Astrocyte (in vitro differentiated cells and primary cell): ENCODE data around the gene ZNF823. TPM values are rescaled to one million over a fixed set of nuclear protein-coding genes. Genes with fewer than 3 reads are reported as not detected.
A peak's percentile ranks its signal among the peaks of the same experiment; 100 is the strongest.

Experiments used
- DNase-seq: peaks from one replicate; pipeline ENCODE4 v3.0.0-alpha.2; 2010; ENCODE audit warnings: low read depth
- FAIRE-seq: peaks from 2 replicates; lab custom pipeline; 2011; peaks lifted over from hg19 to GRCh38; lab: Jason Lieb, UNC
- H2AFZ ChIP-seq: 2 replicates; pipeline ENCODE4 v1.6.0; 2012; ENCODE audit warnings: low read depth, low read length, inconsistent platforms
- H3K27ac ChIP-seq: 2 replicates; pipeline ENCODE4 v1.5.1; 2011; ENCODE audit warnings: low read depth, low read length, inconsistent platforms
- H3K27me3 ChIP-seq: 2 replicates; pipeline ENCODE4 v1.6.0; 2011; ENCODE audit warnings: low read length, inconsistent platforms; ENCODE audit not compliant: insufficient read depth
- H3K36me3 ChIP-seq: 2 replicates; pipeline ENCODE4 v1.5.1; 2011; ENCODE audit warnings: low read length, inconsistent platforms; ENCODE audit not compliant: insufficient read depth
- H3K4me1 ChIP-seq: 2 replicates; pipeline ENCODE4 v1.5.1; 2011; ENCODE audit warnings: low read length, inconsistent platforms; ENCODE audit not compliant: insufficient read depth
- H3K4me2 ChIP-seq: 2 replicates; pipeline ENCODE4 v1.6.0; 2012; ENCODE audit warnings: low read length, inconsistent platforms
- H3K4me3 ChIP-seq: 2 replicates; pipeline ENCODE4 v1.5.1; 2011; ENCODE audit warnings: low read depth, mild to moderate bottlenecking, low read length, inconsistent platforms; ENCODE audit not compliant: insufficient read depth
- H3K79me2 ChIP-seq: 2 replicates; pipeline ENCODE4 v1.6.0; 2012; ENCODE audit warnings: mild to moderate bottlenecking, low read length, inconsistent platforms; ENCODE audit not compliant: insufficient read depth
- H3K9ac ChIP-seq: 2 replicates; pipeline ENCODE4 v1.6.0; 2012; ENCODE audit warnings: mild to moderate bottlenecking, low read length, inconsistent platforms
- H3K9me3 ChIP-seq: 2 replicates; pipeline ENCODE4 v1.5.1; 2012; ENCODE audit warnings: low read depth, mild to moderate bottlenecking, low read length, inconsistent platforms; ENCODE audit not compliant: insufficient read depth
- H4K20me1 ChIP-seq: 2 replicates; pipeline ENCODE4 v1.6.0; 2012; ENCODE audit warnings: low read length, inconsistent platforms; ENCODE audit not compliant: insufficient read depth
- H3K27ac Mint-ChIP-seq: one replicate; pipeline ENCODE4 v1.8.0; 2021; ENCODE audit warnings: mild to moderate bottlenecking, mixed read lengths; ENCODE audit not compliant: unreplicated experiment
- H3K27me3 Mint-ChIP-seq: one replicate; pipeline ENCODE4 v1.8.0; 2021; ENCODE audit warnings: low read depth, mixed read lengths; ENCODE audit not compliant: unreplicated experiment
- H3K36me3 Mint-ChIP-seq: one replicate; pipeline ENCODE4 v1.8.0; 2021; ENCODE audit warnings: low read depth, mixed read lengths; ENCODE audit not compliant: unreplicated experiment
- H3K4me1 Mint-ChIP-seq: one replicate; pipeline ENCODE4 v1.8.0; 2021; ENCODE audit warnings: low read depth, mixed read lengths; ENCODE audit not compliant: unreplicated experiment
- H3K4me3 Mint-ChIP-seq: one replicate; pipeline ENCODE4 v1.8.0; 2021; ENCODE audit warnings: mild to moderate bottlenecking, moderate library complexity, mixed read lengths; ENCODE audit not compliant: unreplicated experiment
- H3K9me3 Mint-ChIP-seq: one replicate; pipeline ENCODE4 v1.8.0; 2021; ENCODE audit warnings: mild to moderate bottlenecking, mixed read lengths; ENCODE audit not compliant: unreplicated experiment
- CTCF ChIP-seq: IDR thresholded peaks from 2 replicates; pipeline ENCODE4 v1.5.1; 2011; ENCODE audit warnings: low read depth, mild to moderate bottlenecking, inconsistent platforms, low read length, moderate library complexity; ENCODE audit not compliant: insufficient read depth
- EZH2 ChIP-seq: IDR thresholded peaks from 2 replicates; pipeline ENCODE4 v1.6.1; 2012; ENCODE audit warnings: mild to moderate bottlenecking, low read length, inconsistent platforms; ENCODE audit not compliant: insufficient read depth
- total RNA-seq: library from RNA; stranded (reverse); gene quantifications from 2 replicates; pipeline ENCODE4 v1.2.1, GENCODE V29; 2021

Gene ZNF823
- total RNA-seq, 1 donor from 2014 or later: 5.4 TPM

GRCh38 chr19:11766597-11767591 is 28.1 kb upstream of the ZNF823 start, which contains the start of gene ZNF441:
Gene ZNF441 (plus strand): TSS chr19:11767000. CDS start chr19:11767194, 194 bp downstream.
- peak within 1 kb of the TSS; percentile 90 for H3K4me2 ChIP-seq
- H3K27me3 ChIP-seq: no peaks in the 10 kb centered on the region
- peaks cover 10% of the 10 kb centered on the region for H3K9me3 Mint-ChIP-seq
- H2AFZ ChIP-seq: peak within 1 kb of the TSS; percentile 99
- TF ChIP-seq EZH2: no peak
- TF ChIP-seq CTCF: no peak
- H3K4me1 ChIP-seq: no peaks in the 10 kb centered on the region
- H3K9me3 ChIP-seq: peaks cover 15% of the 10 kb centered on the region
- no peak for FAIRE-seq
- H4K20me1 ChIP-seq: no peaks in the 10 kb centered on the region
- DNase-seq: peak; percentile 85
- peak within 1 kb of the TSS; percentile 87 for H3K9ac ChIP-seq
- no peaks in the 10 kb centered on the region for H3K36me3 ChIP-seq
- H3K4me1 Mint-ChIP-seq: no peaks in the 10 kb centered on the region
- peaks cover 30% of the 10 kb centered on the region for H3K79me2 ChIP-seq
- peak within 1 kb of the TSS; percentile 71 for H3K27ac ChIP-seq
- H3K27me3 Mint-ChIP-seq: no peaks in the 10 kb centered on the region
- peak within 1 kb of the TSS; percentile 85 for H3K4me3 ChIP-seq
- no peak within 1 kb of the TSS for H3K27ac Mint-ChIP-seq
- no peaks in the 10 kb centered on the region for H3K36me3 Mint-ChIP-seq
- no peak within 1 kb of the TSS for H3K4me3 Mint-ChIP-seq

- H3K27ac ChIP-seq: no peak overlapping the region
- Mint-ChIP-seq H3K27me3 (no peaks in the 10 kb centered on the region), H3K4me3 (no peak overlapping the region), H3K9me3 (peaks cover 4% of the 10 kb centered on the region), H3K36me3 (no peaks in the 10 kb centered on the region), H3K4me1 (no peaks in the 10 kb centered on the region), H3K27ac (no peak overlapping the region)
- peaks cover 10% of the 10 kb centered on the region for H3K79me2 ChIP-seq
- FAIRE-seq (no peak), DNase-seq (no peak)
- H3K4me1 ChIP-seq: no peaks in the 10 kb centered on the region
- H3K4me2 ChIP-seq: no peak overlapping the region
- H3K27me3 ChIP-seq: no peaks in the 10 kb centered on the region
- TF ChIP-seq CTCF (no peak), EZH2 (no peak)
- H3K36me3 ChIP-seq: no peaks in the 10 kb centered on the region
- H2AFZ ChIP-seq: no peak overlapping the region
- H3K4me3 ChIP-seq: no peak overlapping the region
- H4K20me1 ChIP-seq: no peaks in the 10 kb centered on the region
- H3K9ac ChIP-seq: no peak overlapping the region
- peaks cover 5% of the 10 kb centered on the region for H3K9me3 ChIP-seq
Measured at GRCh38 chr19:11763611-11764010, 24.9 kb upstream of the ZNF823 start.

- Histone ChIP-seq H3K4me1 (no peaks in the 10 kb centered on the region), H3K27me3 (no peaks in the 10 kb centered on the region), H2AFZ (no peak overlapping the region), H3K79me2 (peaks cover 6% of the 10 kb centered on the region), H3K27ac (no peak overlapping the region), H3K4me3 (no peak overlapping the region), H3K36me3 (no peaks in the 10 kb centered on the region), H3K9me3 (peaks cover 5% of the 10 kb centered on the region), H3K4me2 (no peak overlapping the region), H4K20me1 (no peaks in the 10 kb centered on the region), H3K9ac (no peak overlapping the region)
- no peak for DNase-seq
- TF ChIP-seq EZH2 (no peak), CTCF (no peak)
- no peaks in the 10 kb centered on the region for H3K27me3 Mint-ChIP-seq
- H3K4me3 Mint-ChIP-seq: no peak overlapping the region
- FAIRE-seq: no peak
- peaks cover 2% of the 10 kb centered on the region for H3K9me3 Mint-ChIP-seq
- H3K36me3 Mint-ChIP-seq: no peaks in the 10 kb centered on the region
- H3K27ac Mint-ChIP-seq: no peak overlapping the region
- H3K4me1 Mint-ChIP-seq: no peaks in the 10 kb centered on the region
Measured at GRCh38 chr19:11763117-11763516, 24.4 kb upstream of the ZNF823 start.
